Left lung (tissue), 10 donors: Measurements from ENCODE around the gene GNA15. TPM values are rescaled to one million over a fixed set of nuclear protein-coding genes. Genes with fewer than 3 reads are reported as not detected.
A peak's percentile ranks its signal among the peaks of the same experiment; 100 is the strongest.
"Not testable (repeated sequence)": the region's sequence is repeated elsewhere in the genome, so short reads cannot be mapped to it uniquely, and the experiment has no call there.

Source experiments
- ATAC-seq: fragments of 200-7000 bp; cut with Tn5 transposase; one replicate; pipeline ENCODE4 v1.9.1; 2020; ENCODE audit warnings: moderate library complexity
- DNase-seq, 4 donors: peaks; one replicate each; pipeline ENCODE4 v3.0.0-alpha.2; 2013 to 2020
- H3K27ac ChIP-seq, 2 donors: fragments of 200-600 bp; sonication (generic) in 1 of 2; one replicate each; pipeline versions ENCODE4 v1.5.0 to v1.8.0; 2020 to 2021
- H3K27me3 ChIP-seq, 2 donors: fragments of 200-600 bp; sonication (generic) in 1 of 2; one replicate each; pipeline versions ENCODE4 v1.5.0 to v1.8.0; 2020 to 2021
- H3K36me3 ChIP-seq, 2 donors: fragments of 200-600 bp; sonication (generic) in 1 of 2; one replicate each; pipeline versions ENCODE4 v1.5.0 to v1.8.0; 2020 to 2021
- H3K4me1 ChIP-seq, 2 donors: fragments of 200-600 bp; one replicate each; pipeline ENCODE4 v1.8.0; 2021
- H3K4me3 ChIP-seq, 2 donors: fragments of 200-600 bp; sonication (generic) in 1 of 2; one replicate each; pipeline versions ENCODE4 v1.5.0 to v1.8.0; 2020 to 2021; ENCODE audit warnings: mild to moderate bottlenecking in 1 of 2
- H3K9me3 ChIP-seq, 2 donors: fragments of 200-600 bp; sonication (generic) in 1 of 2; one replicate each; pipeline versions ENCODE4 v1.5.0 to v1.8.0; 2020 to 2021
- CTCF ChIP-seq, 2 donors: fragments of 200-600 bp; sonication (generic) in 1 of 2; IDR thresholded peaks; one replicate each; pipeline versions ENCODE4 v1.5.0 to v1.8.0; 2021; ENCODE audit warnings: antibody characterized with exemption in 2 of 2
- intact Hi-C, 2 donors: fragments of 100-400 bp; cut with DNase I; formaldehyde crosslinking; loops; one replicate each; pipeline versions ENCODE4 v1.11.2 to v1.14.2; 2022
- polyA plus RNA-seq, 6 donors: library from polyadenylated mRNA; unstranded; fragments of 120-200 nt; gene quantifications; one replicate each; pipeline ENCODE4 v1.2.1, GENCODE V29; 2013; ENCODE audit not compliant: insufficient read length in 6 of 6
- total RNA-seq, 2 donors: library from RNA; stranded (reverse); fragmentation: NEBNext Ultra II Directional; extraction: Animal tissue kit (Norgen Biotek cat#: 25700); gene quantifications; one replicate each; pipeline ENCODE4 v1.2.1, GENCODE V29; 2021
- donor health status: DM: no; HTN: yes; CAD: no.
- donor health status: DM: no; HTN: no; CAD: no.

GNA15 gene
- total and polyA plus RNA-seq, 8 donors: 1.8 to 35.9 (median 2.8) TPM

DNA sequence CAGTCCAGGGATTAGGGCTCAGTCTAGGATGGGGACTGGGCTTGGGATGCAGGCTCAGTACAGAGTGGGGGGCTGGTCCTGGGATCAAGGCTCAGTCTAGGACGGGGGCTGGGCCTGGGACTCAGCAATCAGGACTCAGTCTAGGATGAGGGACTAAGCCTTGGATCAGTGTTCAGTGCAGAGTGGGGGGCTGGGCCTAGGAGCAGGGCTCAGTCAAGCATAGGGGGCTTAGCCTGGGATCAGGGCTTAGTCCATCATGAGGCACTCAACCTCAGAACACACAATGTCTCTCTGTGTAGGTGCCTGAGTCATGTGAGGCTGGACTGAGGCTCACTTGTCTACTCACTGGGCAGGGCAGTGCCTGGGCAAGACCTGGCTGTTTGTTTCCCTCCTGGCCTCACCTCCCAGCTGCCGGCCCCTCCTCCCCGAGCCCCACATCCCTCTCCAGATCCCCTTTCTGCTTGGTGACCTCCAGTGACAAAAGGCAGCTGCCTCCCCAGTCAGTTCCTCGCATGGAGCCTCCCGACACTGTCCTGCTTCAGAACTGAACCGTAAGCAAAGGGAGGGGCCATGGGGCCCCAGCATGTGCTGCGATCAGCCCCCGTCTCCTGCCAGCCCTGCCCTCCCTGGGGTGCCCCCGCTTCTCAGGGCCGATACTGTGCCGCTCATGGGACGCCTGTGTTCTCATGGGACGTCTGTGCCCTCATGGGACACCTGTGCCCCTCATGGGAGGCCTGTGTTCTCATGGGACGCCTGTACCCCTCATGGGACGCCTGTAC, 36.2 kb downstream of the GNA15 start:
- DNase-seq (no peak), ATAC-seq (peak; percentile 57)
- Histone ChIP-seq H3K27ac (no peak overlapping the region), H3K9me3 (no peaks in the 10 kb centered on the region), H3K27me3 (no peaks in the 10 kb centered on the region), H3K4me3 (no peak overlapping the region), H3K4me1 (peaks cover 5 to 47% of the 10 kb centered on the region in 2 donors), H3K36me3 (no peaks in the 10 kb centered on the region)
- no peak for TF ChIP-seq CTCF (IDR thresholded peaks at IDR 0.05)
- intact Hi-C loops: no loop called here

DNA sequence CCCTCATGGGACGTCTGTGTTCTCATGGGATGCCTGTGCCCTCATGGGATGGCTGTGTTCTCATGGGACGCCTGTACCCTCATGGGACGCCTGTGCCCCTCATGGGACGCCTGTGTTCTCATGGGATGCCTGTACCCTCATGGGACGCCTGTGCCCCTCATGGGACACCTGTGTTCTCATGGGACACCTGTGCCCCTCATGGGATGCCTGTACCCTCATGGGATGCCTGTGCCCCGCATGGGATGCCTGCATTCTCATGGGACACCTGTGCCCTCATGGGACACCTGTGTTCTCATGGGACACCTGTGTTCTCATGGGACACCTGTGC, 36.8 kb downstream of the GNA15 start:
- intact Hi-C loops, H3K27ac ChIP-seq: not testable (repeated sequence)

DNA sequence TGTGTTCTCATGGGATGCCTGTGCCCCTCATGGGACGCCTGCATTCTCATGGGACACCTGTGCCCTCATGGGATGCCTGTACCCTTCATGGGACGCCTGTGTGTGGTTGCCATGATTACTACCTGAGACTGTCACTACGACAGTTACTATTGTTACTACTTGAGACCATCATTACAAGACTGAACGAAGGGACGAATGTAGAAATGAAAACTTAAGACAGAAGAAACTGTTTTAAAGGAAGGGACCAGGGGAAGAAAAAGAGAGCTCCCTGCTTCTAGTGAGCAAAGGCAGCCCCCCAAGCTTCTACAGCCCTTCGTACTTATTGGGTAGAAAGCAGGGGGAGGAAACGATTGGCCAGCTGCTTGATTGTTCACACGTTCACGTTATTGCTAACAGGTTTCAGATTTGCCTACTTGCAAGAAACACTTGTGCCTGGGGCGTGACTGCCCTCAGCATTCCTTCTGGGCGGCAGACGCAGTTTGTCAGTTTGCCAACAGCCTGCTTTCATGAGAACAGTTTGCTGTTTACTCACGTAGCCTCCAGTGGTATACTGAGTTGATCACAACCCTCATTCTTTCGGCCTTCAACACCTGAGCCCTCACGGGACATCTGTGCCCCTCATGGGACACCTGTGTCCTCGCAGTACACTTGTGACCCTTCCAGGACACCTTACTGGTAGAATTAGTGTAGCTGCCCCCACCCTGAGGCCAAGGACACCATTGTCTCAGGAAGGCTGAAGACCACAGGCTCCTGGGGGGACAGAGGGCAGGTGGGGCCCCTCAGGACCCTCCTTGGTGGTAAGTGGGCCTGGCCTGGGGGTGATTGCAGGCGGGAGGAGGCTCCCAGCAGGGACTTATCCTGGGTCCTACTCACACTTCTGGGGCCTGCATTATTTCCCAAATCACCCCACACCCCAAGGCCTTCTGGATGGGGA, 40.2 kb downstream of the GNA15 start:
- ATAC-seq (peak; percentile 66), DNase-seq (peak; percentile 34 to 91 (median 84))
- Histone ChIP-seq H3K9me3 (no peaks in the 10 kb centered on the region), H3K4me1 (peaks cover 8 to 53% of the 10 kb centered on the region in 2 donors), H3K27me3 (no peaks in the 10 kb centered on the region), H3K27ac (peak overlapping the region; percentile 86 to 96), H3K4me3 (no peak overlapping the region), H3K36me3 (no peaks in the 10 kb centered on the region)
- intact Hi-C loops: no loop called here
- no peak for TF ChIP-seq CTCF (IDR thresholded peaks at IDR 0.05)

More for the DNA sequence above, 36.8 kb downstream of the GNA15 start:
- H3K9me3 ChIP-seq, H3K36me3 ChIP-seq, H3K4me3 ChIP-seq, ATAC-seq, H3K27me3 ChIP-seq, DNase-seq: not testable (repeated sequence)
- H3K4me1 ChIP-seq: peaks cover 8 to 49% of the 10 kb centered on the region in 2 donors

GRCh38 chr19:3176715-3177501, 41.1 kb downstream of the GNA15 start:
- peak; percentile 92 for ATAC-seq
- Histone ChIP-seq H3K9me3 (no peaks in the 10 kb centered on the region), H3K4me3 (peak overlapping the region in 1 of 2 donors; percentile 24), H3K27ac (peak overlapping the region; percentile 86 to 96), H3K36me3 (no peaks in the 10 kb centered on the region), H3K4me1 (peaks cover 8 to 61% of the 10 kb centered on the region in 2 donors), H3K27me3 (no peaks in the 10 kb centered on the region)
- TF ChIP-seq CTCF (IDR thresholded peaks at IDR 0.05): no peak
- intact Hi-C loops: no loop called here
- peak in 3 of 4 donors; percentile 52 to 91 (median 87) for DNase-seq

DNA sequence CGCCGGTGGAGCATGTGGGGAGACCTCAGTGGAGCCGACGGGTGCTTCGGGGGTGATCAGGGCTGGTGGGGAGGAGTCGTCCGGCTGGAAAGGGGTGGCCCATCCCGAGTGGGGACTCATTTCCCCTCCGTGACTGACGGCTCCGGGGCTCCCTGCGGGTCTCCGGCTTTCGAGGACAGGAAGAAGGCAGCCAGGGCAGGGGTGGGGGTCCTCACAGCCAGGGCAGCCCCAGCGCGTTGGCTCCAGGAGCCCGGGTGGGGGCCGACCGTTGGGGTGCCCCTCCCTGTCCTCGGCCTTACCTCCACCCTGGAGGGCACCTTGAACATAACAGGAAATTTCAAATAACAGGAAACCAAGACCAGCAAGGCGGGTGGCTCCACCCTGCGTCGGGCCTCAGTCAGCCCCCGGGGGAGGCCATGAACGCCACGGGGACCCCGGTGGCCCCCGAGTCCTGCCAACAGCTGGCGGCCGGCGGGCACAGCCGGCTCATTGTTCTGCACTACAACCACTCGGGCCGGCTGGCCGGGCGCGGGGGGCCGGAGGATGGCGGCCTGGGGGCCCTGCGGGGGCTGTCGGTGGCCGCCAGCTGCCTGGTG, 42.6 kb downstream of the GNA15 start, which contains the start of gene S1PR4:
Gene S1PR4 (plus strand): TSS at position 393 of the 596 bp plus-strand sequence. CDS start 24 bp downstream, at position 417.
- DNase-seq (peak in 1 of 4 donors; percentile 86), ATAC-seq (peak; percentile 2)
- TF ChIP-seq CTCF (IDR thresholded peaks at IDR 0.05): peak in 1 of 2 donors; percentile 27
- Histone ChIP-seq H3K27me3 (no peaks in the 10 kb centered on the region), H3K36me3 (no peaks in the 10 kb centered on the region), H3K4me1 (peaks cover 8 to 72% of the 10 kb centered on the region in 2 donors), H3K4me3 (peak within 1 kb of the TSS; percentile 21 to 63), H3K9me3 (no peaks in the 10 kb centered on the region), H3K27ac (peak within 1 kb of the TSS; percentile 85 to 97)
- intact Hi-C loops: no loop called here
